Mesothelial cell of epicardium (in vitro differentiated cells): ENCODE results near the gene SFMBT1. TPM values are rescaled to one million over a fixed set of nuclear protein-coding genes. Genes with fewer than 3 reads are reported as not detected.
"Not testable (repeated sequence)": the region's sequence is repeated elsewhere in the genome, so short reads cannot be mapped to it uniquely, and the experiment has no call there.

Experiments
- DNase-seq, 2 experiments: peaks; one replicate each; pipeline ENCODE4 v3.0.0; 2021; ENCODE audit warnings: low spot score in 2 of 2; ENCODE audit not compliant: unreplicated experiment in 2 of 2
- H3K27ac Mint-ChIP-seq: 2 replicates; pipeline ENCODE4 v1.8.0; 2021; ENCODE audit warnings: mixed read lengths
- H3K27me3 Mint-ChIP-seq: 2 replicates; pipeline ENCODE4 v1.8.0; 2021; ENCODE audit warnings: low read depth, mixed read lengths
- H3K36me3 Mint-ChIP-seq: 2 replicates; pipeline ENCODE4 v1.8.0; 2021; ENCODE audit warnings: mixed read lengths
- H3K4me1 Mint-ChIP-seq: 2 replicates; pipeline ENCODE4 v1.8.0; 2021; ENCODE audit warnings: mixed read lengths
- H3K4me3 Mint-ChIP-seq: 2 replicates; pipeline ENCODE4 v1.8.0; 2021; ENCODE audit warnings: mild to moderate bottlenecking, moderate library complexity, mixed read lengths
- H3K9me3 Mint-ChIP-seq: 2 replicates; pipeline ENCODE4 v1.8.0; 2021; ENCODE audit warnings: mixed read lengths
- CTCF ChIP-seq: fragments of 200-600 bp; sonication (generic); IDR thresholded peaks from one replicate; pipeline ENCODE4 v1.5.0; 2021; ENCODE audit warnings: antibody characterized with exemption; ENCODE audit not compliant: unreplicated experiment
- total RNA-seq: library from RNA; stranded (reverse); gene quantifications from 3 replicates; pipeline ENCODE4 v1.2.1, GENCODE V29; 2021

SFMBT1 gene
- total RNA-seq, 1 donor from 2014 or later: 4.4 TPM

DNA sequence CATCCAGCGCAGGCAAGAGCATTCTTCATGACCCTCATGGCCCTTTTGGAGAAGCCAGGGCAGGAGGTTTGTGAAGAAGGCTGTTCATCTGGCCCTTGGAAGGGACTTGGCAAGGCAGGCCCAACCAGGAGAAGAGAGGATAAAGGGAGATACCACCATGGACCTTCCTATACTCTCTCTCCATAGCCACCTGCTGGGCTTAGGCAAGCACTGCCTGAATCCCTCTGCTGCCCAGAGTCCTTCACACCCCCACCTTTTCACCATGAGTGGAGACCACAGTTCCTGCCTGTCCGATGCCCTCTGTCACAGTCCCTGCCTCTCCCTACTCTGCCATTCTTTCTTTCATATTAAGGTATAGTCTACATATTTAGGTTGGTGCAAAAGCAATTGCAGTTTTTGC lies 10.6 kb upstream of the SFMBT1 start:
- Mint-ChIP-seq H3K4me1 (no peaks in the 10 kb centered on the region), H3K9me3 (no peaks in the 10 kb centered on the region), H3K4me3 (no peak overlapping the region), H3K27me3 (peaks cover 14% of the 10 kb centered on the region), H3K27ac (no peak overlapping the region), H3K36me3 (no peaks in the 10 kb centered on the region)
- no peak for DNase-seq
- no peak for TF ChIP-seq CTCF

DNA sequence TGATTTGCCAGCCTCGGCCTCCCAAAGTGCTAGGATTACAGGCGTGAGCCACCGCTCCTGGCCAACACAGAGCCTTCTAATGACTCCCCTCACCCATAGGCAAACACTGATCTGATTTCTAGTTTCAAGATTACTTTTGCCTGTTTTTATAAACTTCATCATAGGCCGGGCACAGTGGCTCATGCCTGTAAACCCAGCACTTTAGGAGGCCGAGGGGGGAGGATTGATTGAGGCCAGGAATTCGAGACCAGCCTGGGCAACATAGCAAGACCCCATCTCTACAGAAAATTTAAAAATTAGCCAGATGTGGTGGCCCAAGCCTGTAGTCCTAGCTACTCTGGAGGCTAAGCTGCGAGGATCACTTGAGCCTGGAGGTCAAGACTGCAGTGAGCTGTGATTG lies 8.4 kb upstream of the SFMBT1 start:
- not testable (repeated sequence) for H3K27ac Mint-ChIP-seq, H3K9me3 Mint-ChIP-seq, DNase-seq, H3K4me3 Mint-ChIP-seq, H3K36me3 Mint-ChIP-seq, H3K4me1 Mint-ChIP-seq
- peaks cover 14% of the 10 kb centered on the region for H3K27me3 Mint-ChIP-seq

DNA sequence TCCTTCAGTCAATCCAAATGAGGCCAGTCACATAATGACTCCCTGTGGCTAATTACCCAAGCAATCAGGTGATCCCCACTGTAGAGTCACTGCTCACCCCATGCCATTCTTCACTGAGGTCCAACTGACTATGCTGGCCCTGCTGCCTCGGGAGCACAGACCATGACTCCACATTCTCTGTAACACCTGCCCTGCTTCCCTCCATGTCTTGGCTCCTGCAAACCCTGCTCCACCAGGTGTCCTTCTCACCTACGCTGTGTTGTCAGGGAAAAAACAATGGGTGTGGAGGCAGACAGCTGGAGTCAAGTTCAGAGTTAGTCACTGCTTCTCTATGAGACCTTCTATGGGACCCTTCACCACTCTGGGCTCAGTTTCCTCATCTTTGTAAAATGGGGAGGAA lies 6.1 kb upstream of the SFMBT1 start:
- Mint-ChIP-seq H3K4me3 (no peak overlapping the region), H3K9me3 (no peaks in the 10 kb centered on the region), H3K27me3 (peaks cover 29% of the 10 kb centered on the region), H3K36me3 (no peaks in the 10 kb centered on the region), H3K4me1 (peaks cover 2% of the 10 kb centered on the region), H3K27ac (no peak overlapping the region)
- no peak for TF ChIP-seq CTCF
- DNase-seq: no peak

DNA sequence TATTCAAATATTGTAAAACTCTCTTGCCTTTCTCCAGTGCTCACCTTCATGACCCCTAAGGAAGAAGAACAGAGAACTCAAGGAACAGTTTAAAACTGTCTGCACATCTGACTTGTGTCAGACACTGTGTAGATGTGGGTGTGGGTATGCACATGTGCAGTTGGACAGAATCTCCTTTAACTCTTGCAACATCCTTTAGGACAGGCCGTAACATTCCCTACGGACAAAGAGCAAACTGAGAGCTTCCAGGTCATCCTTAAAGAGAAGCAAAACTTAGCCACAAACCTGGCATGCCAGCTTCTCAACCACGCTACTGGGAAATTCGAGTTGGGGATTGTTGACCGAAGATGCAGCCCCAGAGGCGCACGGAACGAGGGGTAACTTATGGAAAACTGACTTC lies 4.1 kb upstream of the SFMBT1 start:
- H3K27ac Mint-ChIP-seq: no peak overlapping the region
- no peaks in the 10 kb centered on the region for H3K9me3 Mint-ChIP-seq
- no peak overlapping the region for H3K4me3 Mint-ChIP-seq
- H3K36me3 Mint-ChIP-seq: no peaks in the 10 kb centered on the region
- no peak for DNase-seq
- TF ChIP-seq CTCF: no peak
- peaks cover 2% of the 10 kb centered on the region for H3K4me1 Mint-ChIP-seq
- H3K27me3 Mint-ChIP-seq: peaks cover 37% of the 10 kb centered on the region

DNA sequence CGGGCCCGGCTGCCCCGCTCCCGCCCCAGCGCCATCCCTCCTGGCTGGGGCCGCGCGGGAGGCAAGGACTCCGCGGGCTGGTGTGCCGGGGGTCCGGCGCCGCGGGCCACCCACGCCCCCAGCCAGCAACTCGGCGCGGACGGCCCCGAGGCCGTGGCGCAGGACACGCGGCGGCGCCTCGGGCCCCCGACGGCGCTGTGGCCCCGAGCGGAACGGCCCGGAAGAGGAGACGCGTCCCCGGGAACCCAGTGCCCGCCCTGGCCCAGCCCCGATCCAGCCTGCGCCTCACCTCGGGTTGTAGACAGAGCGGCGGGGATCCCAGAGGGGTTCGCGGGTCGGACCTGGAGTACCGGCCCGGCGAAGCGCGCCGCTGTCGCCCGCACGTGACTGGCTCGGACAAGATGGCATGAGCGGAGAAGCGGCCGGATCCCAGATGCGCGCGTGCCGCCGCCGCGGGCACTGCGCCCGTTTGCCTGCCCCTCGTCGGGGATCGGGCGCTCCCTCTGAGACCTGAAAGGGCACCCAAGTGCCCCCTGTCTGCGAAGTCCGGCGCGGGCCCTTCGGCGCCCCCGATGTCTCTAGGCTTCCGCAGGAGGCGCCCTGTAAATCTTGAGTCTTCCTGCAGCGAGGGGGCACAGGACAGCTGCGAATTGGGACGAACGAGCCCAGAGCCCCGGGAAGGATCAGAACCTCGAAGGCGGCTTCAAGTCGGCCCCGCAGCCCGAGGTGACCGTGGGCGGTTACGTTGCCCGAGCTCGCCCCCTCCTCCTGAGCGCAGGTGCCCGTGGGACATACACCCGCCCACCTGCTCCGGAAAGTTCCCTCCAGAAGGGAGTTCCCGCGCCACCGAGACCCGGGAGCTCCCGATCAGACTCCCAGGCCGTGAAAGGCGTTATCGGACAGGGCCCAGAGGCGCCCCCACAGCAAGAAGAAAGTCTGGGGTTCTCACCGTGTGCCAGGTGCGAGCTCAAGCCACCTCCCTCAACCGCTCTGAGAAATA lies 598 bp upstream of the SFMBT1 start:
- no peak for TF ChIP-seq CTCF
- no peaks in the 10 kb centered on the region for H3K36me3 Mint-ChIP-seq
- no peaks in the 10 kb centered on the region for H3K9me3 Mint-ChIP-seq
- H3K27me3 Mint-ChIP-seq: peaks cover 66% of the 10 kb centered on the region
- peak overlapping the region; percentile 64 for H3K4me3 Mint-ChIP-seq
- peak in 1 of 2 experiments; percentile 54 for DNase-seq
- H3K27ac Mint-ChIP-seq: peak overlapping the region; percentile 40
- H3K4me1 Mint-ChIP-seq: peaks cover 10% of the 10 kb centered on the region

DNA sequence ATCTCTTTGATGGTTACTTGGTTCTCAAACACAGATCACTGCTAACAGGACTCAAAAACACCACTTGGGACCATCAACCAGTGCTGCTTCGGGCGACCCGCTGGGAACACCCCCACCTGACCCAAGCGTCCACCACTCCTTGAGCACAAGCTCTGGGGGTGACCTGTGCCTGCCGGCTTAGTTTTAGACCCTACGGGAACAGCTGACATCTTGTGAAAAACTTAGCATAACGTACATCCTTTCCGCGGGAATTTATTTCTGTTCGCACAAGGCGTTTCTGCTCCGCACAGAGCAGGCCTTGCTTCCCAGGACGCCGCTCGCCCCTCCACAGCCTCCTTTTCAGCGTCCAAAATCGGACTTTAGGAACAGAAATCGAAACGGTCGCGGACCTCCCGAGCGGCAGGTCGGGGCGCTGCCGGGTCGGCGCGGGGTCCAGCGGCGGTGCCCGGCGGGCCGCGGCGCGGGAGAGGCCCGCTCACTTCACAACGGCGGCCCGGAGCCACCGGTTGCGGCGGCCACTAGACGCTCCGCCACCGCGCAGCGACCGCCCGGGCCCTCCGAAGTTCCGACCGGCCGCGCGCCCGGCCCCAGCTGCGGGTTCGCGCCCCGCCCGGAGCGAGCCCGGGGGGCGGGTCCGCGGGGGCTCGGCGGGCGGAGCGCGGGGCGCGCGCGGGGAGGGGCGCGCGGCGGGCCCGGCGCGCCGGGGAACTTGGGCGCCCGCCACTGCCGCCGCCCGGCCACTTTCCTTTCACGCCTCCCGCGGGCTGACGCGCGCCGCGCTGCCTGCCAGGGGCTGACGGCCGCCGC lies 959 bp downstream of the SFMBT1 start:
- peaks cover 60% of the 10 kb centered on the region for H3K27me3 Mint-ChIP-seq
- peaks cover 10% of the 10 kb centered on the region for H3K4me1 Mint-ChIP-seq
- no peaks in the 10 kb centered on the region for H3K36me3 Mint-ChIP-seq
- H3K4me3 Mint-ChIP-seq: peak overlapping the region; percentile 89
- no peak for TF ChIP-seq CTCF
- peak overlapping the region; percentile 71 for H3K27ac Mint-ChIP-seq
- DNase-seq: peak; percentile 27 to 52
- H3K9me3 Mint-ChIP-seq: no peaks in the 10 kb centered on the region
